HUES48 (cell line): ENCODE data around the gene MED9.

Experiments used
- H3K27ac ChIP-seq: one replicate; pipeline ENCODE4 v1.7.0; 2013; ENCODE audit warnings: low read depth, low read length, inconsistent platforms
- H3K27me3 ChIP-seq: 2 replicates; pipeline ENCODE4 v1.6.1; 2013; ENCODE audit warnings: mild to moderate bottlenecking, low read length; ENCODE audit not compliant: control insufficient read depth, insufficient read depth
- H3K36me3 ChIP-seq: 2 replicates; pipeline ENCODE4 v1.6.1; 2013; ENCODE audit warnings: low read length; ENCODE audit not compliant: control insufficient read depth, insufficient read depth
- H3K4me1 ChIP-seq: 2 replicates; pipeline ENCODE4 v1.6.1; 2013; ENCODE audit warnings: mild to moderate bottlenecking, low read length; ENCODE audit not compliant: control insufficient read depth, insufficient read depth
- H3K4me3 ChIP-seq: 2 replicates; pipeline ENCODE4 v1.5.1; 2013; ENCODE audit warnings: mild to moderate bottlenecking, low read depth, low read length
- H3K9ac ChIP-seq: 2 replicates; pipeline ENCODE4 v1.6.1; 2013; ENCODE audit warnings: mild to moderate bottlenecking, low read depth, low read length, moderate library complexity
- H3K9me3 ChIP-seq: 2 replicates; pipeline ENCODE4 v1.6.1; 2013; ENCODE audit warnings: low read length; ENCODE audit not compliant: control insufficient read depth, insufficient read depth

Gene MED9

GRCh38 chr17:17440938-17441675 lies 35.7 kb upstream of the MED9 start:
- Histone ChIP-seq H3K4me3 (no peak overlapping the region), H3K27ac (peak overlapping the region; percentile 72), H3K36me3 (no peaks in the 10 kb centered on the region), H3K9ac (no peak overlapping the region), H3K4me1 (peaks cover 9% of the 10 kb centered on the region; the same call in 1 of the 2 replicates), H3K27me3 (no peaks in the 10 kb centered on the region), H3K9me3 (no peaks in the 10 kb centered on the region)

- no peak overlapping the region for H3K9ac ChIP-seq
- H3K9me3 ChIP-seq = no peaks in the 10 kb centered on the region
- H3K27ac ChIP-seq = no peak overlapping the region
These were observed 33.6 kb upstream of the MED9 start for GRCh38 chr17:17443173-17443572.

GRCh38 chr17:17445296-17445924 lies 31.4 kb upstream of the MED9 start:
- H3K36me3 ChIP-seq = no peaks in the 10 kb centered on the region
- peak overlapping the region; percentile 36 for H3K27ac ChIP-seq
- H3K4me3 ChIP-seq = no peak overlapping the region
- peaks cover 7% of the 10 kb centered on the region; the same call in 1 of the 2 replicates for H3K4me1 ChIP-seq
- no peak overlapping the region for H3K9ac ChIP-seq
- no peaks in the 10 kb centered on the region for H3K27me3 ChIP-seq
- no peaks in the 10 kb centered on the region for H3K9me3 ChIP-seq

More at GRCh38 chr17:17443173-17443572, 33.6 kb upstream of the MED9 start:
- peaks cover 9% of the 10 kb centered on the region; the same call in 1 of the 2 replicates for H3K4me1 ChIP-seq
- H3K4me3 ChIP-seq = no peak overlapping the region
- H3K27me3 ChIP-seq = no peaks in the 10 kb centered on the region
- H3K36me3 ChIP-seq = no peaks in the 10 kb centered on the region

DNA sequence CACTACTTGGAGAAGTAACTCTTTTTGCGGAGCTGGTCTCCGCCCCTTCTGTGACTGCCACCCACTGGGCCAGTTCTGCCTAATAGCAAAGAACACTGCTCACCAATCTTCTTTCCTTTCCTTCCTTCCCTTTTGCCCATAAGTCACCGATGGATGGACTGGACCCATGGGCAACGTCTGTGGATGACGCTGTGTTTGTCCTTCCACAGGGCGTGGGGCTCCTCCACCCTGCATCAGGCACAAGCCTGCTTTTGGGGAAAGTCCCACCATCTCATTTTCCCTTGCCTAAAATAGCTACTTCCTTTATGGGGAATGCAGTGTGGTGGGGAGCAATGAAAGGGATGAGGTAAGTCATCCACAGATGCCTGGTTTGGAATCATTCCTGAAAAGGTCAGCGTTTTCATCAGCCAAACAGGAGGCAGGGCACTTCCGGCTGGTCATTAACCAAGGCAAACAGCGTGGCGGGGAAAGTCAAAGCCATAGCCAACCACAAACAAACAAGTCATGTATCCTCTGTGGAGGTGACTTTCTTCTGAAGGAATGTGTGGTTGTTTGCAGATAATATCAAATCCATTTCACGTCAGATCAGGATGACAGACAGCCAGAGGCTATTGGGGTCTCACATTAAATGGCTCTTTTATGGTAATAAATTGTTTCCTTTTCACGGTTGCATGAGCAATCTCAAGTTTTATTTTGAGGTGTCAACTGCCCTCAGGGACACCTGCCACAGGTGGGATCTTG lies 30.7 kb upstream of the MED9 start:
- H3K27ac ChIP-seq = peak overlapping the region; percentile 47
- no peaks in the 10 kb centered on the region for H3K36me3 ChIP-seq
- H3K4me1 ChIP-seq = peaks cover 7% of the 10 kb centered on the region; the same call in 1 of the 2 replicates
- H3K27me3 ChIP-seq = no peaks in the 10 kb centered on the region
- no peaks in the 10 kb centered on the region for H3K9me3 ChIP-seq
- H3K4me3 ChIP-seq = no peak overlapping the region
- H3K9ac ChIP-seq = no peak overlapping the region

DNA sequence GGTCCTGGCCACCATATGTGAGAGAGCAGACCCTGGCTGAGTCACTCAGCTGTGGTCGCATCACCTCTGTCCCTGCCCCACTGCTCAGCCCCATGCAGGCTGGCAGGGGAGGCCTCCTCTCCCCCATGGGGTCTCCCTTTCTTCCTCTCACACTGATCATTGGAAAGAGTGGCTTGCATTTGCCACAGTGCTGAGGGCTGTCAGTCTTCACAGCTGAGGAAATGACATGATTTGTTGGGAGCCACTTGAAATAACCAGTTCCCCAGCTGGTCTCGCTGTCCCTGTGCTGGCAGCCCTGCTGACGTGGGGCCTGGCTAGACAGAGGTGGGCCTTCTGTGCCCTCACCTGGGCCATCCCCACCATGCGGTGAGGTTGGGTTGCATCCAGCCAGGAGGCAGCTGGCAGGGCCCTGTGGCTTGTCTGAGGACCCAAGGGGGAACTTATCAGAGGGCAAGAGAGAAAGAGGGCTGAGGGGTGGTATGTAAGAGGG lies 30.1 kb upstream of the MED9 start:
- no peak overlapping the region for H3K4me3 ChIP-seq
- H3K27ac ChIP-seq = peak overlapping the region; percentile 47
- no peaks in the 10 kb centered on the region for H3K27me3 ChIP-seq
- H3K36me3 ChIP-seq = no peaks in the 10 kb centered on the region
- H3K9ac ChIP-seq = no peak overlapping the region
- no peaks in the 10 kb centered on the region for H3K9me3 ChIP-seq
- H3K4me1 ChIP-seq = peaks cover 7% of the 10 kb centered on the region; the same call in 1 of the 2 replicates

DNA sequence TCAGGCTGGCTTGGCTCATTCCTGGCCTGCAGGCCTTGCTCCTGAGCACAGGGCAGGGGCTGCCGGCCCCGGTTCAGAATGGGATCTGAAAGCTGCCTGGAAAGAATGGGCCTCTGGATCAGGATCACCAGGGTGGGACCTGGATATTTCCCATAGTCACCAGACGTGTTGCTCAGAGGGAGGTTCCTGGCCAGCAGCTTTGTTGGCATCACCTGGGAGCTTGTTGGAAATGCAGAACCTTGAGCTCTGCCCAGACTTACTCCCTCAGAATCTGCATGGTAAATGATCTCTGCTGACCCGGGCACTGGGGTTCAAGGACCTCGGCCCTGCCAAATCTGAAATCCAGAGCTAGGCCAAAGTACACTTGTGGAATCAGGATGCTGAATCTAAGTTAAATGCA lies 29.5 kb upstream of the MED9 start:
- H3K36me3 ChIP-seq = no peaks in the 10 kb centered on the region
- no peaks in the 10 kb centered on the region for H3K9me3 ChIP-seq
- no peaks in the 10 kb centered on the region for H3K27me3 ChIP-seq
- peaks cover 7% of the 10 kb centered on the region; the same call in 1 of the 2 replicates for H3K4me1 ChIP-seq
- no peak overlapping the region for H3K4me3 ChIP-seq
- no peak overlapping the region for H3K27ac ChIP-seq
- no peak overlapping the region for H3K9ac ChIP-seq

DNA sequence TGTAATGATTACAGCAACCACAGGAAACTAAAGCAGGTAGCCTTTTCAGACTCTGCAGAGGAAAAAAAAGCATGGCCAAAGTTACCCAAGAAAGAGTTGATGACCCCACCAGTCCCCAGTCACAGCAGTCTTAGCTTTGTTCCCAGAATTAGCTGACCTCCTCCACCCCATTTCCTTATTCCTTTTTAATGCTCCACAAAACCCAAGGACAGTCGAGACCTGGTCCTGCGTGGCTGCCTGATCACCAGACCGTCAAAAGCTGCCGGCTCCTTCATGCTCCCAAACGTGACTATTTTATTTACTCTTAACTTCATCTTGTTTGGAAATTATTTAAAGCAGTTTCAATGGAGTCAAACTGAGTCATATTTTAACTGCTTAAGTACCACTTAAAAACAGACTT lies 28.7 kb upstream of the MED9 start:
- Histone ChIP-seq H3K4me3 (no peak overlapping the region), H3K27me3 (no peaks in the 10 kb centered on the region), H3K36me3 (no peaks in the 10 kb centered on the region), H3K9me3 (no peaks in the 10 kb centered on the region), H3K27ac (no peak overlapping the region), H3K9ac (no peak overlapping the region), H3K4me1 (peaks cover 7% of the 10 kb centered on the region; the same call in 1 of the 2 replicates)

DNA sequence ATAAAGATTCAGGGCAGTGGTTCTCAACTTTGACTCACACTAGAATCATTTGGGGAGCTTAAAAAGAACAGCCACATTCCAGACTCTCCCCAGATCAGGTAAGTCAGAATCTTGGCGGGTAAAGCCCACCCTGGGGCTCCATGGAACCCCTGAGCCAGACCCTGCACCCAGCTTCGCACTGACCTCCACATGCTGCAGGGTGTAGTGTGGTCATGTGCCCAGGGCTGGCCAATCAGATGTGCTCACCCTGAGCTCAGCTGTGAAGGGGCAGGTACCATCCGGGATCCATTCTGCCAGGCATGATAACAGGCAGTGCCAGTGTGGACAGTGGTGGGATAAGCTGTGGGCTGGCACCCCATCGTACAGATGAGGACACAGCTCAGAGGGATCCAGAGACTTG lies 28.1 kb upstream of the MED9 start:
- H3K27ac ChIP-seq = no peak overlapping the region
- H3K27me3 ChIP-seq = no peaks in the 10 kb centered on the region
- peaks cover 7% of the 10 kb centered on the region; the same call in 1 of the 2 replicates for H3K4me1 ChIP-seq

DNA sequence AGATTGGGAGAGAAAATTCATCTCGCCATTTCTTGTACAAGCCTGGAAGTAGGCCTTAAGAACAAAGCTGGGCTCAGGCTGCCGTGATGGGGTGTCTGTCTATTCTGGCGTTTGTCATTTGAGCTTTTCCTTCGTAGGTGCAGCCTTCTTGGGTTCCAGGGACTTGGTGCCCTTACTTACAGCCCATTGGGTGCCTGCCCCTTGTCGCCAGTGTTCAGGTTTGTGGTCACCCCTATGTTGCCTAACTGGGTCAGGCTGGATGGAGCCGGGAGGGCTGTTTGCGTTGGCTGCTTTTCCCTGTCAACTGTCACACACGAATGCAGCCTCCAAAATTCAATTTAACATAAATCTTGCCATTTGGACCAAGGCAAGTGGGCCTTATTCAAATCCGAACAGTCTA lies 23.7 kb upstream of the MED9 start:
- H3K27me3 ChIP-seq = no peaks in the 10 kb centered on the region

More for the DNA sequence above, 28.1 kb upstream of the MED9 start:
- no peak overlapping the region for H3K4me3 ChIP-seq
- H3K9me3 ChIP-seq = no peaks in the 10 kb centered on the region
- no peak overlapping the region for H3K9ac ChIP-seq
- no peaks in the 10 kb centered on the region for H3K36me3 ChIP-seq

GRCh38 chr17:17454276-17454675 lies 22.5 kb upstream of the MED9 start:
- Histone ChIP-seq H3K27me3 (no peaks in the 10 kb centered on the region), H3K9me3 (no peaks in the 10 kb centered on the region), H3K9ac (no peak overlapping the region), H3K4me1 (no peaks in the 10 kb centered on the region), H3K4me3 (no peak overlapping the region), H3K27ac (no peak overlapping the region), H3K36me3 (no peaks in the 10 kb centered on the region)

More for the DNA sequence above, 23.7 kb upstream of the MED9 start:
- H3K27ac ChIP-seq = no peak overlapping the region
- H3K4me1 ChIP-seq = no peaks in the 10 kb centered on the region
- no peak overlapping the region for H3K9ac ChIP-seq
- H3K4me3 ChIP-seq = no peak overlapping the region
- no peaks in the 10 kb centered on the region for H3K9me3 ChIP-seq
- no peaks in the 10 kb centered on the region for H3K36me3 ChIP-seq
